GM19193 (cell line): Measurements from ENCODE around the gene KRT79.

ENCODE experiments used
- POLR2A ChIP-seq: IDR thresholded peaks from 4 replicates; pipeline ENCODE4 v1.6.1; 2011; ENCODE audit not compliant: insufficient read depth, insufficient read length; ENCODE audit errors: extremely low read depth

Gene KRT79

DNA sequence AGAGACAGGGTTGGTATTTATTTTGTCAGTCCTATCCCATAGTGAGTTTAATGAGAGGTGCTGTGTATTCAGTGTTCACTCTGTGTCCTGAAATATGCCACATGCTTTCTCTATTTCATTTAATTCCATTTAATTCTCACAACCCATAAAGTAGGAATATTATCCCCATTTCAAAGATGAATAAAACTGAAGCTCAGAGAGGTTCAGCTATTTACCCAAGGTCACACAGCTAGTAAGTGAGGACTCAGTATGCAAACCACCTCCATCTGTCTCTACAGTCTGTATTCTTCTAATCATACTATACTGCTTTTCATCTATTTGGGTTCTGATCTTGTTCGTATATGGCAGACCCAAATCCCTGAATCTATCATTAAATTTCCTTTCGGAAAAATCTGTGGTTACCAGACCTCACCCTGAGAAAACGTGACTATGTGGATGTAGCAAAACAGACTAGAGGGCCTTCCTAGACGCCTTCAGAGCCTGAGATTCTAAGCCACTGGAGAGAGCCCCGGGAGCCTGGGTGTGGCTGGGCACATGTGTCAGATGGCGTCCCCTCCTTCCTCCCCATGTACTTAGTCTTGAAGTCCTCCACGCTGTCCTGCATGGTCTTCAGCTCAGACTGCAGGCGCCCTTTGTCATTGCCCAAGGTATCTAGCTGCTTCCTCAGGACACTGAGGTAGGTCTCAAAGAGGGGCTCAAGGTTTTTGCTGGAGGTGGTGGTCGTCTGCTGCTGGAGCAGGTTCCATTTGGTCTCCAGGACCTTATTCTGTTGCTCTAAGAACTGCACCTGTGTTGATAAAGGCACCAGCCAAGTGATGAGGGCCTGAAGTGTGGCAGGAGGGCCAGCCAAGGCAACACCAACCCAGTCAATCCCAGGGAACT is 22.7 kb downstream of the KRT79 start:
- TF ChIP-seq POLR2A: no peak

GRCh38 chr12:52810554-52810953 is 23.6 kb downstream of the KRT79 start:
- TF ChIP-seq POLR2A: no peak

DNA sequence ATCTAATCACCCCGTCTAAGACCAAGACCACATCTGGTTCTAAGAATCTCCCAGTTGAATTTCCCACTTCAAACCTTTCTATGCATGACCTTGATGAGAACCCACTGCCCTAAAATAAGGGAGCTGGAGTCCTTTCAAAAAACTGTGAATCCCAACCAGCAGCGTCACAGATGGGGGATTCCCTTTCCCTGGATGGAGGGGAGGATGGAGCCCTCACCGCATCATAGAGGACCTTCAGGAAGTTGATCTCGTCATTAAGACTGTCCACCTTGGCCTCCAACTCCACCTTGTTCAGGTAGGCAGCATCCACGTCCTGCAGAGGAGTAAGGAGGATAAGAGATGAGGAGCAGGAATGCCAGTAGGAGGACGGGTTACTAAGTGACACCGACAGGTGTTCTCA is 24.9 kb downstream of the KRT79 start:
- no peak for TF ChIP-seq POLR2A

DNA sequence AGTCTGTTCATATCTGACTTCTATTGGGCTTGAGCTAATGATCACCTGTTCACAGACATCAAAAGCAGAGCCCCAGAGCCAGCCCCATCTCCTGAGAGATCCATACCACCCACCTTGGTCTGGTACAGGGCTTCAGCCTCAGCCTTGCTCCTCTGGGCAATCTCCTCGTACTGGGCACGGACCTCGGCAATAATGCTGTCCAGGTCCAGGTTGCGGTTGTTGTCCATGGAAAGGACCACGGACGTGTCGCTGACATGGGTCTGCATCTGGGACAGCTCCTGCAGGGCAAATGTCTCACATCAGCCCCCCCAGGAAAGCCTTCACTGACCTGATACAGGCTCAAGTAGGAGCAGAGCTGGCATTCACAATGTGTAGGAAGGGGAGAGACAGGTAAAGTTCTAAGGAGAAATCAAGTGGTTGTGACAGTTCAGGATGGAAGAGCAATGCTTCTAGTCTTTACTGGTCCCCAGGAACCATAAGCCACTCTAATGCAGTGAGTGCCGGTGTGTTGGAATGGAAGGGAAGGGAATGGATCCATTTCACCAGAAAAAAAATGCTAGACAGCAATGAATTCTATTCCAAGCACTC is 25.4 kb downstream of the KRT79 start:
- TF ChIP-seq POLR2A: no peak

GRCh38 chr12:52807544-52808470 is 26.3 kb downstream of the KRT79 start:
- no peak for TF ChIP-seq POLR2A

DNA sequence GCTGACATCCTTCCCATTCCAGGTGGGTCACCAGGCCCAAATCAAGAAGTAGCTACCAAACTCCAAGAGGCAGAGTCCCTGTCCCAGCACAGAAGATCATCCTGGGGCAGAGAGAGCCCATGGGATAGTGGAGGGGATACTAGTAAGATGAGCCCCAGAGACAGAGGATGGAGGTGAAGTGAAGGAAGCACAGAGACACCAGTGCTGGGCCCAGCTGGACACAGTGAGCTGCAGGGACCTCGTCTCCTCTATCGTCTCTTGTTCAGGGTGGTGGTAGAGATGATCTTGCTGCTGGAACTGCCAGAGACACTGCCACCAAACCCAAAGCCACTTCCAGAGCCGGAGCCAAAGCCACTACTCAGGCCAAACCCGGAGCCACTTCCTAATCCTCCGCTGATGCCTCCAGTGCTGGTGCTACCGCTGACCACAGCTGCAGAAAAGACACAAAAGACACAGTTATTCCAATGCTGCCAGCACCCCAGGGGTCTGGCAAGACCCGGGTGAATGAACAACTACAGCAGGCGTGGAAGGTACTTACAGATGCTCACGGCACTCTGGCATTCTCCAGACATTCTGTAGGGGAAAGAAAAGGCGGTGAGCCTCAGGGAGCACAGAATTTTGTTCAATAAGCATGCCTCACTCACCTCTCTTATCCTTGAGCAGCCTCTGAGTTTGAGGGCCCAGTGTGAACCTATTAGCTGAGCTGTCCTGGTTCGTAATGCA is 27.1 kb downstream of the KRT79 start:
- TF ChIP-seq POLR2A: no peak

DNA sequence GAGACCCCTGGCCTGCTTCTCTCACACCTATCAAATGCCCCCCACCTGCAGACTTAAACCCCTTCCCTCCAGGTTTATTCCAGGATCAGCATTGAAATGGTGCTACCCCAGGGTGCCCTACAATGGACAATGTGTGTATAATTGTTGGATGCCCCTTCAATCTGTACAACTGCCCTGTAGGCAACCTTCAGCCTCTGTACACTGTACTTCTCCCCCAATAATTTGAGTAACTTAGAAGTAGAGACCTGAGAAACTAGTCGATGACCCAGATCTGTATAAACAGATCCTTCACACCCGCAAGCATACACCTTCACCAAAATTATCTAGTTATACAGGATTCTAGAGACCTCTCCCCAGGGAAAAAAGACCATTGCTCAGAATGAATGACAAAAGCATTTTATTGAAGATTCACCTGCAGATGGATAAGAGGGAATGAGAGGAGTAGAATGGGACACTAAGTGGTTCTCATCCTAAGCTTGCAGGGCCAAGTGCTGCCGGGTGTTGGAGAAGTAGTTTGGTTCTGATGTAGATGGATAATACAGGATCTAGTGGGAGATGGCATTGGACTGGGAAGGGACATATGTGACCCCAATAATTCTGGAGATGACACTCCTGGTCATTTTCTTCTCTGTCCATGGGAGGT is 27.8 kb downstream of the KRT79 start:
- TF ChIP-seq POLR2A: no peak

GRCh38 chr12:52805739-52806138 is 28.4 kb downstream of the KRT79 start:
- TF ChIP-seq POLR2A: no peak

GRCh38 chr12:52805000-52805399 is 29.1 kb downstream of the KRT79 start:
- no peak for TF ChIP-seq POLR2A

GRCh38 chr12:52802442-52802841 is 31.7 kb downstream of the KRT79 start:
- no peak for TF ChIP-seq POLR2A

GRCh38 chr12:52801773-52802172 is 32.3 kb downstream of the KRT79 start:
- TF ChIP-seq POLR2A: no peak

GRCh38 chr12:52800259-52800917 is 33.7 kb downstream of the KRT79 start:
- TF ChIP-seq POLR2A: no peak

DNA sequence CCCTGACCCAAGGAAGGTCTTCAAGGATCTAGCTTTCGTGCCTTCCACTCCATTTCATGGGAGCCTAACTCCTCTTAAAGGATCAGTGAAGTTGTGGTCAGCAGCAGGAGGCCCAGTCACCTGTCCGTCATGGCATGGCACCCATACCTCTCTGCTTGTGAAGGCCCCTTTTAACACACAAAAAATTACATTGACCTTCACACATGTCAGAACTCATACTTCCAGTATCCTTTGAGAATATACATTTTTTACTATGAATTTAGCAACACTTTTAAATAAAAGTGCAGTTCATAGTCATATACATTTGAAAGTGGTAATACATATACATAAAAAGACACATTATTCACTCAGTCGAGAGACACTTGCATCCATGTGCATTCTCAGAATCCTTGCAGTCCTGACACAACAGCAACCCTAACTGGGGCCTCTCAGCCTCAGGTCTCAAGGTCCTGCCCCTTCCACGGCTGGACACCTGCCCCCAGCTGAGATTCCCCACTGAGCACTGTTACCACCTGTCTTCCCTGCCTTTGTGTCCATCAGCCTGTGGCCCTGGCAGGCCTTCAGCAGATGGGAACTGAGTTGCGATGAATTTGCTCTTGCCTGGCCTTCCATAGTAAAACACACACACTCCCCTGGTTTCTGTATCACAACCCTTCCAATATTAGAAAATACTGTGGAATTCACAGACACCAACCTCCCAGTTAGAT is 34.5 kb downstream of the KRT79 start:
- TF ChIP-seq POLR2A: no peak
